WTC11 (cell line): ENCODE measurements around the gene SBF1.

Experiments used
- RELA ChIP-seq: sonication (generic); formaldehyde crosslinking; IDR thresholded peaks from 2 replicates; pipeline ENCODE4 v1.8.1; 2022; ENCODE audit warnings: missing genetic modification reagents, mild to moderate bottlenecking, borderline replicate concordance
- SP1 ChIP-seq: sonication (generic); formaldehyde crosslinking; conservative IDR thresholded peaks from 2 replicates; pipeline ENCODE4 v1.8.1; 2022; ENCODE audit warnings: missing genetic modification reagents
- TF ChIP-seq, protein P1 (sequence below): fragments of 200-600 bp; IDR thresholded peaks from 2 replicates; pipeline ENCODE4 v1.8.0; 2022; ENCODE audit warnings: antibody characterized with exemption
- TF ChIP-seq, protein P2 (sequence below): sonication (generic); formaldehyde crosslinking; IDR thresholded peaks from 2 replicates; pipeline ENCODE4 v1.8.1; 2022; ENCODE audit warnings: mild to moderate bottlenecking, missing genetic modification reagents, moderate library complexity, borderline replicate concordance

DNA sequence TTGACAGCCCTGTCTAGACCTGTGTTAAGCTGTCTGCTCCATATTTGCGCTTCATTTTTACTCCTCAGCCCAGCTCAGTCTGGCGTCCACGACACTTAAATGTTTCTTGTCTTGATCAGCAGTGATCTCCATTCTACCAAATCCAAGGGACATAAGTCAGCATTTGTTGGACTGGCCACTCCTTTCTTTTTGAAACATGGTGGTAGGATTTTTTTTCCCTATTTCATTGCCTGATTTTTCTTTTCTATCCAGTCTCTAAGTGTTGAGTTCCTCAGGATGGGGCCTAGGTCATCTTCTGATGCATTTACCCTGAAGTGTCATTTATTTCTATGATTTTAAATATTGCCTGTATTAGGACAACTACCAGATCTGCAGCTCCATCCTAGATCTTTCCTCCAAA is 34.1 kb upstream of the SBF1 start:
- TF ChIP-seq, protein P1, sequence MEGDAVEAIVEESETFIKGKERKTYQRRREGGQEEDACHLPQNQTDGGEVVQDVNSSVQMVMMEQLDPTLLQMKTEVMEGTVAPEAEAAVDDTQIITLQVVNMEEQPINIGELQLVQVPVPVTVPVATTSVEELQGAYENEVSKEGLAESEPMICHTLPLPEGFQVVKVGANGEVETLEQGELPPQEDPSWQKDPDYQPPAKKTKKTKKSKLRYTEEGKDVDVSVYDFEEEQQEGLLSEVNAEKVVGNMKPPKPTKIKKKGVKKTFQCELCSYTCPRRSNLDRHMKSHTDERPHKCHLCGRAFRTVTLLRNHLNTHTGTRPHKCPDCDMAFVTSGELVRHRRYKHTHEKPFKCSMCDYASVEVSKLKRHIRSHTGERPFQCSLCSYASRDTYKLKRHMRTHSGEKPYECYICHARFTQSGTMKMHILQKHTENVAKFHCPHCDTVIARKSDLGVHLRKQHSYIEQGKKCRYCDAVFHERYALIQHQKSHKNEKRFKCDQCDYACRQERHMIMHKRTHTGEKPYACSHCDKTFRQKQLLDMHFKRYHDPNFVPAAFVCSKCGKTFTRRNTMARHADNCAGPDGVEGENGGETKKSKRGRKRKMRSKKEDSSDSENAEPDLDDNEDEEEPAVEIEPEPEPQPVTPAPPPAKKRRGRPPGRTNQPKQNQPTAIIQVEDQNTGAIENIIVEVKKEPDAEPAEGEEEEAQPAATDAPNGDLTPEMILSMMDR = no peak
- TF ChIP-seq, protein P2, sequence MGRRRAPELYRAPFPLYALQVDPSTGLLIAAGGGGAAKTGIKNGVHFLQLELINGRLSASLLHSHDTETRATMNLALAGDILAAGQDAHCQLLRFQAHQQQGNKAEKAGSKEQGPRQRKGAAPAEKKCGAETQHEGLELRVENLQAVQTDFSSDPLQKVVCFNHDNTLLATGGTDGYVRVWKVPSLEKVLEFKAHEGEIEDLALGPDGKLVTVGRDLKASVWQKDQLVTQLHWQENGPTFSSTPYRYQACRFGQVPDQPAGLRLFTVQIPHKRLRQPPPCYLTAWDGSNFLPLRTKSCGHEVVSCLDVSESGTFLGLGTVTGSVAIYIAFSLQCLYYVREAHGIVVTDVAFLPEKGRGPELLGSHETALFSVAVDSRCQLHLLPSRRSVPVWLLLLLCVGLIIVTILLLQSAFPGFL (CRISPR knock-in tag) = no peak
- no peak for TF ChIP-seq RELA (CRISPR knock-in tag)
- no peak for TF ChIP-seq SP1 (CRISPR knock-in tag)
